NCI-H526 (cell line): Measurements from ENCODE around the gene BLVRB.
"Not testable (repeated sequence)": the region's sequence is repeated elsewhere in the genome, so short reads cannot be mapped to it uniquely, and the experiment has no call there.

Source experiments
- DNase-seq, 2 experiments: peaks; one replicate each; lab custom pipeline; 2025; lab: John Stamatoyannopoulos, UW

Gene BLVRB

GRCh38 chr19:40449506-40449905 lies 16.0 kb downstream of the BLVRB start:
- no peak for DNase-seq

- no peak for DNase-seq
Measured at GRCh38 chr19:40446263-40446784, 19.2 kb downstream of the BLVRB start.

DNA sequence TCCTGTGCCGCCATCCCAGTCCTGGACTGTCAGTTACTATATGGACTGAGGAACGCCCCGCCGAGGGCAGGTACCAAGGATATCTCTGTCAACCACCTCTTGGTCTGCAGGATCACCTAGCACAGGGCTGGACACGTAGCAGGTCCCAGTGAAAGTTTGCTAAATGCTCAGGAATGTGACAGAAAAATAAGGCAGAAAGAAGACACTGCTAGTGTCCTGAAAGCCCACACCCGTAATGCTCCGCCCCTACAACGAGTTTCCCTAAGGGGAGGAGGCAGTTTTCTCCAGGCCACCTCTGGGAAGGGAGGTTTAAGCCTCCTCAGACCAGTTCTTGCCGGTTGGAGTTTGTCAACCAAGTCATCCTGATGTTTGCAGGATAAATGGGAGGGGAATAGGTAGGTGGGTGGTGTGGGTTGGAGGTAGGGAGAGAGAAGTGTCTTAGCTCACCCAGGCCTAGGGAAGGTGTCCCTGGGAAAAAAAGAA lies 19.7 kb downstream of the BLVRB start:
- DNase-seq = peak in 1 of 2 experiments; percentile 15

GRCh38 chr19:40444825-40445312 lies 20.7 kb downstream of the BLVRB start:
- DNase-seq = peak in 1 of 2 experiments; percentile 85

DNA sequence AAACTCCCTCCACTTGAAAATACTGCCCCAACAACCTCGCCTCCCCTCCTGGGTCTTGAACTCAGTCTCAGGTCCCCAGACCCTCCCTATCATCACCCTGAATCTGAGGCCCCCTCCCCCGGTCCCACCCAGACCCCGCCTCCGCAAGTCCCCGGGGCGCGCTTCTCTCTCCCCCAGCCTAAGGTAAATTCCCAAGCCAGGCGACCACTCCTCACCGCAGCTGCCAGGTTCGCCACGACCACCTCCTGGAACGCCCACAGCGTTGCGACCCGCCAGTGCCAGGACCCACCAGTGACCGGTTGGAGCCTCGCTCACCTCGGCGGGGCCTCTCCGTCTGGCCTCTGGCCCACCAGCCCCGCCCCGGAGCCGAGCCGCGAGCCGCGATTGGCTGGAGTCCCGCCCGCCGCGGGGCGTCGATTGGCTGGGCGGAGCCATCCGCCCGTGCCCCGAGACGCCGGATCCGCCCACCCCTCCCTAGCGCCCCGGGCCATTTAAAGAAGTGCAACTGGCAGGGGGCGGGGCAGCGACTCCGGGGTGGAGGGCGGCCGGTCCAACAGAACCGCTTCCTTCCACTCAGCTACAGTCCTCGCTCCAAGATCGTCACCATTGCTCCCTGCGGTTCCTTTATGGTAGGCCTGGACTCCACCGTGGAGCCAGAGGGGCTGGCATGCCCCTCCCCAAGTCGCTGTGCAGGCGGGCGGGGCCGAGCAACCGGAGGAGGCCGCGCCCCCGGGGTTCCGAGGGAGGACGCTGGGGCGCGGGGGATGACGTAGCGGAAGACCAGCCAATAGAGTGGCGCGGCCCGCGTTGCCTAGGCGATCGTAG lies 21.3 kb downstream of the BLVRB start, which contains the start of gene SERTAD3:
SERTAD3 (minus strand) TSS at position 336 of the 825 bp plus-strand sequence. CDS start 2,255 bp downstream, outside the sequence.
- peak; percentile 97 to 99 for DNase-seq

DNA sequence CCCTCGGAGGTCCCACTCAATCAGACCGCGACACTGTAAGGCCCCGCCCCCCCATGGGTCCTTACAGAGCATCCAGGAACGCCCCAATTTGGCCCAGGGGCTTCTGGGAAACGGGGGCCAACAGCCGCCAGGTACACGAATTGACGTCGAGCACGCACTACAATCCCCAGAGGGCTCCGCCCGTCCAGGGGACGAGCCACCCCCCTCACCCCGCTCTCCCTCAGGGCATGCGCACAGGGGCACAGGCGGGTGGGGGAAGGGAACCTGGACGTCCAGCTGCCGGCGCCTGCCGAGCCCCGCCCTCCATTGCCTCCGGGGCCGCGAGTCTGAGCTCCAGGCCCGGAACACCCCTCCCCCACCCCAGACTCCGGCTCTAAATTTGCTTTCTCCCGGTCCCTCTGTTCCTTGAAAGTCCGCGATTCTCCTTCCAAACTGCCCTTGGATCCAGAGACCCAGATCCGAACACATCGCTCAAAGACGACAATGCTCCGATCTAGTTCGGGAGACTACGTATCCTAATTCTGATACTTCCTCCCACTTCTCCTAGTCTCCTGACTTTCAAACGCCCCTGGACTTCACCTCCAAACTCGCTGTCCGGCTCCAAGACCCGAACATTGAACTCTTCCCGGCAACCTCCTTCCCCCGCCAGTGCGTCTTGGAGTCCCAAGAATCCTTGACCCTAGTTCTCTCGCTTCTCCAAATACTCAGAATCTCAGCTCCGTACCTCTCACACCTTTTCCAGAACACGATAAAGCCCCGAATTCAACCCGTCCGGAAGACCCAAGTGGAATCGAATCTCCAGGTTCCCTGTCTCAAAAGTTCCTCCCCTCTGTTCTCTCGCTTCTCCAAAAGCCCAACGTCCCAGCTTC lies 22.2 kb downstream of the BLVRB start:
- peak; percentile 99 to 100 for DNase-seq

GRCh38 chr19:40442328-40443130 lies 23.0 kb downstream of the BLVRB start:
- DNase-seq = no peak

DNA sequence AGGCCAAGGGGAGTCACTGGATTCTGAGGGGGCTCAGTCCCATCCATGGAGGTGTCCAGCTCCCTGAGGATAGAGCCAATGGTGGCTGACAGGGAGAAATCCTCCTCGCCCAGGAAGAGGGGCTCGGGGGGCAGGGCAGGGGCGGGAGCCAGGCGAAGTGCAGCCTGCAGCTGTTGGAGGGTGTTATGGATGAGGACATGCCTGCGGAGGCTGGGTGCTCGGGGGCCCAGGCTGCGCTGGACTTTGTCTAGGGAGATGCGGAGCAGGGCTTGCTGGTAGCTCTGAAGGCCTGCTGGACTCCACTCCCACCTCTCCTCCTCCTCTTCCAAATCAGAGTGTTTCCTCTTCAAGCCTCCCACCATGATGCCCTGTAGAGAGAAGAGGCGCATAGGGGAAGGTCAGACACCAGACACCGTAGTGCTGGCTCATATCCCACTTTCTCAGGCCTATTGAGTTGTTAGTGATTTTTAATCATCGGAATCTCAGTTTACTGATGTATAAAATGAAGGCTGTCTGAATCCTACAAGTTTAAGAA lies 23.8 kb downstream of the BLVRB start:
- no peak for DNase-seq

DNA sequence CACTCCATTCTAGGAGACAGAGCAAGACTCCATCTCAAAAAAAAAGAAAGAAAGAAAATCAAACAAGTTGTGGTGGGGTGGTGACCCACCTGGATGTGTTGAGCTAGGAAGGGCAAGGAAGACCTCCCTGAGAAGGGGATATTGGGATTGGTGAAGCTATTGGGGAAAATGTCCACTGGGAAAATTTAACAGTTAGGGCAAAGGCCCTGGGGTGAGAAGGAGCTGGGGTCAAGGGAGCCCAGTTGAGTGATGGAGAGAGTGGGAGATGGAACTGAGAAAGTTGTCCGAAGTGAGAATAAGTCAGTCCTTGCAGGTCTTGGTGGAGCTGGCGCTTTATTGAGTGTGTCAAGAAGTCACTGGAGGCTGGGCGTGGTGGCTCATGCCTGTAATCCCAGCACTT lies 27.3 kb downstream of the BLVRB start:
- no peak for DNase-seq

DNA sequence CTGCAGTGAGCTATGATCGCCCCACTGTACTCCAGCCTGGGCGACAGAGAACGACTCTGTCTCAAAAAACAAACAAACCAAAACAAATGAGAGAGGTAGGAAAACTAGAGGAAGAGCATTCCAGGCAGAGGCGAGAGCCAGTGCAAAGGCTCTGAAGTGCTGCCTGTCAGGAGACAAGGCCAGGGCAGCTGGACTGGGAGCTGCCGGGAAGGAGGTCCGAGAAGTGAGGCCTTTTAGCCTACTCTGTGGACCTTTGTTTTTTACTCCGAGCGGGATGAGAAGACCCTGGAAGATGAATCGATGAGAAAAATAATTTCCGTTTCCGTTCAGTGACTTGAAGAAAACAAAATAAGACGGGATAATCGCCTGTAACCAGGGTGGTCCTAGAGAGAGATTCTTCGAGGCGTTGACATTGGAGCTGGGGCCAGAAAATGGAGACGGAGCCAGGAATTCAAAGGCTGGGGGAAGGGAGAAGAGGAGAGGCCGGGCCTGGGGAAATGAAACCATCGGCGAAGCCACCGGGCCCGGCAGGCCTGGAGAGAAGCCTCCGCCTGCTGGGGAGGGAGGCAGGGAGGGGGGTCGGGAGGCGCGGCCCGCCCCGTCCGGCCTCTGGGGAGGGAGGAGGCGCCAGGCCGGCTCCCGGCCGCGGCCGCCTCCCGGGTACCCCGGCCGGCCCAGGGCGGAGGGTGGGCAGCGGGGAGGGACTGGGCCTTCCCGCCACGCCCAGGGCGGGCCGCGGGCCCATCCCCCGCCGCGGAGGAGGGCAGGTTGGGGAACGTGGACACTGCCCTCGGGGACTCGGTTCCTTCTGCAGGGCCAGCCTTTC lies 31.9 kb downstream of the BLVRB start:
- DNase-seq = peak; percentile 58 to 89

- not testable (repeated sequence) for DNase-seq
Measured at GRCh38 chr19:40432760-40433159, 32.8 kb downstream of the BLVRB start.

- no peak for DNase-seq
Measured at GRCh38 chr19:40431698-40432097, 33.8 kb downstream of the BLVRB start.

GRCh38 chr19:40430242-40430641 lies 35.3 kb downstream of the BLVRB start:
- DNase-seq = not testable (repeated sequence)

DNA sequence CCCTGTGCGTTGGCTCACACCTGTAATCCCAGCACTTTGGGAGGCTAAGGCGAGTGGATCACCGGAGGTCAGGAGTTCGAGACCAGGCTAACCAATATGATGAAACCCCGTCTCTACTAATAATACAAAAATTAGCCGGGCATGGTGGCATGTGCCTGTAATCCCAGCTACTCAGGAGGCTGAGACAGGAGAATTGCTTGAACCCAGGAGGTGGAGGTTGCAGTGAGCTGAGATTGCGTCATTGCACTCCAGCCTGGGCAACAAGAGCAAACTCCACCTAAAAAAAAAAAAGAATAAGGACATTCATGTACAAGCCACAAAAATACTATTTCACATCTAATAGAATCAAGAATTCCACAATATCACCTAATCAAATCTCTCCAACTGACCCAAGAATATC lies 37.3 kb downstream of the BLVRB start:
- DNase-seq = not testable (repeated sequence)

DNA sequence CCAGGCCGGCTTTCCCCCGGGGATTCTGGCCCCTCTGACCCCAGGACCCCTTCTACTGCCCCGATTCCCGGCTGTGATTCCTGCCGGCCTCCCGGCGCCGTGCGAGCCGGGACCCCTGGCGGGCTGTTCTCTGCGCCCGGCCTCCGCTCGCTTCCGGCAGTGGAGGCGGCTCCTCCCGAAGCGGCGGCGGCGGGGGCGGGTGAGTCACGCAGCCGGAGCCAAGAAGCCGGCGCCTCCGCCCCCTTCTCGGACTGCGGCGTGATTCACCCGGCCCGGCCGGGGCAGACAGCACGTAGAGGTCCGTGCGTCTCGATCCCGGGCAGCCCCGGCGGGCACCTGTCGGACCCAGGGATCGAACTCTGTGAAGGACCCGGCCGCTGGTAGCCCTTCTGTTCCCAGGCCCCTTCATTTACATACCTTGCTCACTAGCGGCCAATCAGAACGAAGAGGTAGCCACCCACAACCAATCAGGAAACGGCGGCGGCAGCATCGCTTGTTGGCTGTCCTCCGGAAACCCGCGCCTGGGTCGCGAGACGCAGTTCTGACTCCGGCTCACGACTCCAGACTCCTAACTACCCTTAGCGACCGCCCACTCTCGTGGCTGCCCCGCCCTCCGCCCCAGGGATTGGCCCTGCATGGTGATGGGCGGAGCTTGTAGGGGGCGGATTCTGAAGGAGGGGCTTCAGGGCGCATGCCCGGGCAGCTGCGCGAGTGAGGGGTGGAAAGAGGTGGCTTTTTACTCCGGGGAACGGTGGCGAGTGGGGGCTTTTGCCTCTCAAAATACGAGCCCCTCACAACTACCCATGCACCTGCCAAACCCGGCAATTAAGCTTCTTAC lies 39.9 kb downstream of the BLVRB start, which contains the start of gene SERTAD1:
SERTAD1 (minus strand) TSS at position 543 of the 838 bp plus-strand sequence. CDS start 2,446 bp downstream, outside the sequence.
- DNase-seq = peak; percentile 99 to 100

GRCh38 chr19:40424637-40425449 lies 40.7 kb downstream of the BLVRB start:
- DNase-seq = no peak

DNA sequence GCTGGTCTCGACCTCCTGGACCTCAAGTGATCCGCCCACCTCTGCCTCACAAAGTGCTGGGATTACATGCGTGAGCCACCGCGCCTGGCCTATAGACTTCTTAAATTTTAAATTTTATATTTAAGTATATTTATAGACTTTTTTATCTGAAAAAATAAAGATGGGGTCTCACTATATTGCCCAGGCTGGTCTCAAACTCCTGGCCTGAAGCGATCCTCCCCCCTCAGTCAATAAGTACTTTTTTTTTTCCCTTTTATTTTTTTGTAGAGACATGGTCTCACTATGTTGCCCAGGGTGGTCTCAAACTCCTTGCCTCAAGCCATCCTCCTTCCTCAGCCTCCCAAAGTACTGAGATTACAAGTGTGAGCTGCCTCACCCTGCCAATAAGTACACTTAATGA lies 41.6 kb downstream of the BLVRB start:
- no peak for DNase-seq
